GM19193 (cell line): ENCODE results near the gene GSPT1.

Source experiments
- POLR2A ChIP-seq: IDR thresholded peaks from 4 replicates; pipeline ENCODE4 v1.6.1; 2011; ENCODE audit not compliant: insufficient read depth, insufficient read length; ENCODE audit errors: extremely low read depth

GSPT1 gene

DNA sequence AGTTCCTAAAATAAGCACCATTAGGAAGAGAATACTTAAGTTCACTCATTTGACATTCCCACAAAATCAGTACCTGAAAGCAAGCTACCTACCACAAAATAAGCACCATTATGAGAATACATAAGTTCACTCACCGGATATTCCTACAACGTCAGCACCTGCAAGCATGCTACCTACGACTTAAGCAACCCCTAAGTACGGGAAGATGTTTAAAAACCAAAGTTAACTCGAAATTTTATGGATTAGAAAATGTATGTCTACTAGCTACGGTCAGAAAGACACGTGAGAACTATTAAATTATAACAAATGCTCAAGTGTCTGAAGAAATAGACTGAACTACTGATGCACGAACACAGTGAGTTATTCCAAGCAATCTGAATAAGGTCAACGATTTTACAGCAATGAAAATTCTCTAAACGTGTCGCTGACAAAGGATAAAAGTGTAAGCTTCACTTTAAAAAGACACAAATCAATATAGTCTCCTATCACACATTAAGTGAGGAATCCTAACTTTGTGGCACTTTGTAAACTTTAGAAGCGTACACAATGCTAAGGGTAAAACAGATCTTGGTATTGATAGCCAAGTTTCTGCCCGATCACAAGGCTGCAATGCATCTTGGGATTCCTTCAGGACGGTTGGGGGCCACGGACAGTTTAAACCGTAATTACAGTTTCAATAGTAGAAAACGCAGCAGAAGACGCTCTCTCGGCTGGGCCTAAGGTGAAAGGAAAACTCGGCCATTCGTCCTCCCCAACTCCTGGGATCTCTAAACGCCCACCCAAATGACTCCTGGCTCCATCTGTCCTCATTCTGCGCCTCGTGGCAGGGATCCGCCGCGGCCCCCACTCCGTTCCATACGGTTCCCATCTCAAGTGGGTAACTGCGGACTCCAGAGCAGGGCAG is 1.3 kb downstream of the GSPT1 start:
- TF ChIP-seq POLR2A = no peak

DNA sequence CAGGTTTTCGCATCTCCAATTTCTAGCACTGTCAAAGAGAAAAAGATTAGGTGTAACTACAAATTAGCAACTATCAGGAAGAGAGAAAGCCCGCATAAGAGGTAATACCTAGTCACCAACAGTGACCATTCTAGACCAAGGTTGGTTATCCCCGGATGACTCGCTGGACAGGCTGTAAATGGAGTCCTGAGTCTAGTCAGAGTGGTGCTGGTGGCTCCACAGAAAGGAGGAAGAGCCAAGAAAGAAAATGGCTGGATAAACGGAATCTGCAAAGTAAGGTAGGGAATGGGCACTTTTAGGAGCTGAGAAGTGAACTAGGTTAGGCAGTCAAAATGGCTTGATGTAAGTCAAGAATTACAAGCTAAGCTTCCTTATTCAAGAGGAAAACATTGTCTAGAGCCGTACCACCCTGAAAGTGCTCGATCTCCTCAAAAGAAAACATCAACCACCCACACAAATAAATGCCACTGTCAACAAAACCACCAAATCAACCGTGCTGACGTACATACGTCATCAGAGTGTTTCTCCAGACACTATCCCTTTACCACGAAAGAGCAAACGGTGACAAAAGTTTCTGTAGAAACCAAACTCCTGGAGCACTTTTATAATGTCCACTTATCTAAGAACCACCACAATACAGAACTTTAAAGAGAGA is 2.2 kb downstream of the GSPT1 start:
- TF ChIP-seq POLR2A = no peak

DNA sequence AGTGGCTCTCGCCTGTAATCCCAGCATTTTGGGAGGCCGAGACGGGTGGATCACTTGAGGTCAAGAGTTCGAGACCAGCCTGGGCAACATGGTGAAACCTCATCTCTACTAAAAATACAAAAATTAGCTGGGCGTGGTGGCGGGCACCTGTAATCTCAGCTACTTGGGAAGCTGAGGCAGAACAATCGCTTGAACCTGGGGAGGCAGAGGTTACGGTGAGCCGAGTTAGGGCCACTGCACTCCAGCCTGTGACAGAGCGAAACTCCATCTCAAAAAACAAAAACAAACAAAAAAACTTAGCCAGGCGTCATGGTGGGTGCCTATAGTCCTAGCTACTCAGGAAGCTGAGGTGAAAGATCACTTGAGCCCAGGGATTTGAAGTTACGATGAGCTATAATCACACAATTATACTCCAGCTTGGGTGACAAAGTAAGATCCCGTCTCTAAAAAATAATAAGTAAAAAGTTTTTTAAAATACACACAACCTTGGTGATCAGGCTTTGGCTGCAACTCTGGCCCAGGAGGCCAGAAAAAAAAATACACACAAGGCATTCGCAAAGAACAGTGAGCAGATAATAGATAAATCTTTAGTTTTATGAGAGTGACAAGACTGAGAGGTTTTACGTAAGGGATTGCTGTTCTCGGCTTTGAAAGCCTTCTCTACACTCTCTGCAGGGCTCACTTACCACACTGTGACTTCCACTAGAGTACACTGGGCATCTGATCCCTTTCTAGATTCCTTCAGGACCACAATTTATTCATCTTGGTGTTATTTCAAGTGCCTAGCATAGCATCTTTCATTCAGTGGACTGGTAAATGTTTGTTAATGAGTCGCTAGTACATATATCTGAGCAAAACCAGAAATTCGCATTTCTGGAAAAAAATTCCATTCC is 5.9 kb downstream of the GSPT1 start:
- TF ChIP-seq POLR2A = no peak

DNA sequence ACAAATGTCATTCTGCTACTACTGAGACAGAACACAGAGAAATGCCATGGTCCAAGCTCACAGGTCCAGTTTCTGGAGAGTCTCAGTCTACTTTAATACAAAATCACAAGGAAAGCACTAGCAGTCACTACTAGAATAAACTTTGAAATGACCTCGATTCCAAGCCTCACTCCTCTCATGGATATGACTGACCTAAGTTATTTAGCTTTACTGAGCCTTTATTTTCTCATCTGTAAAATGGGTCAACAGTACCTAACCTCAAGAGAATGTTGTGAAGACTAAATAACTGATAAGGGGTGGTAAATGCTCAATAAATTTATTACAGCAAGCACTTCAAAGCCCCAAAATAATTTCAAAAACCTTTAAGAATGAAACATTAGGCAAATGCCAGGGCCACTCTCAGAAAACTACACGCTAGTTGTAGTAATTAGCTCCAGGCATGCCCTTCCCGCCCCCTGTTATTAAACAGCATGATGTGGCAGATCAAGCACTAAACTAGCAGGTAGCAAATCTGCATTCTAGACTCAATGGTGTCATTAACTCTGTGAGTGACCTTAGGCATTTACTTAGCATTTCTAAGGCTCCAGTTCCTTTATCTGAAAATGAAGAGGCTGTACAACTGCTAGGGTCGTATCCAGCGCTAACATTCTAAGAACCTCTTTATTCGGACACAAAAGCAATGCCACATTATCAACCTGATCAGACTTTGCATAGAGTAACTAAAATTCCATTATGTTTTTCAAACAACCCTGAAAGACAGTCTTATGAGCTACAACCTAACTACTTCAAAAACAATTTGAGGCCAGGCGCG is 8.4 kb downstream of the GSPT1 start:
- TF ChIP-seq POLR2A = no peak

DNA sequence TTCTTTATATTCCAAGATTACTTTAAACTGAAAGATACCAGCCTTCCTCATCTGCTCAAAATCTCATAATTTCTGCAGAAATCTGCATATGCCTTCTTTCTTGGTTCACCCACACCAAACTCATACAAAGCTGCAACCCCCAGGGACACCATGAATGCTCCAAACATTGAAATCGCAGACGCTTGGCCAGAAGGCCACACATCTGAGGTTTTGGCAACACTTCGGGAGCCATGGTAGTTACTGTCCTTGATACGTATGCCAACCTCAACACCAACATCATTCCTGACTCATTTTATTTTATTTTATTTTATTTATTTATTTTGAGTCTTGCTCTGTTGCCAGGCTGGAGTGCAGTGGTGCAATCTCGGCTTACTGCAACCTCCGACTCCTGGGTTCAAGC is 11.8 kb downstream of the GSPT1 start:
- no peak for TF ChIP-seq POLR2A

GRCh38 chr16:11901091-11901490 is 14.7 kb downstream of the GSPT1 start:
- no peak for TF ChIP-seq POLR2A

DNA sequence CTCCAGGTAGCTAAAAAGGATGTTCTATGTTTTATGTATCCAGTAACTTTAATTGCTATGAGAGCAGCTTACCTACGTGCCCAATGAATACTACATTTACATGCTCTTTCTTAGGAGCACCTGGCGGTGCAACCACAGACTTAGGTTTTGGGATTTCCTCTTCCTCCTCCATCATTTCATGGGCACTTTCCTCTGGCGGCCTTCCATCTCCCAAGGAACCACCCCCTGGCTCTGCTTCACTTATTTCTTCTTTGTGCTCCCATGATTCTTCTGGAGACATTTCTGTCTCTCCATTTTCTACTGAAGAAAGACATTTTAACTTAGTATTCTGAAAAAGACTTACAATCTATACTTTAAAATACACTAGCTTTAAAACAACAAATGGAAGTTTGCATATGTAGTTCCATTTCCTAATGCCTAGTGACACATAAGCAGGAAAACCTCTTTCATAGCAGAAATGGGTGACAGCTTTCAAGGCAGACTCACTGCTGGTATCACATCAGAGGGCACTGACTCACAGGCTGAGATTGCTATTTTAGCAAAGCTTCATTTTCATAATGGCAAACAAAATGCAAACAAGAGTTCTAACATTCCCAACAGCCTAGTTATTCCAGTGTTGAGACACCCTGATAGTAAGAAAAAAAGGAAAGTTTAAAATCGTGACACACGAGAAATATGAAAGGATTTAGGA is 19.1 kb downstream of the GSPT1 start:
- no peak for TF ChIP-seq POLR2A

- TF ChIP-seq POLR2A = no peak
Measured at GRCh38 chr16:11893571-11893970, 22.2 kb downstream of the GSPT1 start.

DNA sequence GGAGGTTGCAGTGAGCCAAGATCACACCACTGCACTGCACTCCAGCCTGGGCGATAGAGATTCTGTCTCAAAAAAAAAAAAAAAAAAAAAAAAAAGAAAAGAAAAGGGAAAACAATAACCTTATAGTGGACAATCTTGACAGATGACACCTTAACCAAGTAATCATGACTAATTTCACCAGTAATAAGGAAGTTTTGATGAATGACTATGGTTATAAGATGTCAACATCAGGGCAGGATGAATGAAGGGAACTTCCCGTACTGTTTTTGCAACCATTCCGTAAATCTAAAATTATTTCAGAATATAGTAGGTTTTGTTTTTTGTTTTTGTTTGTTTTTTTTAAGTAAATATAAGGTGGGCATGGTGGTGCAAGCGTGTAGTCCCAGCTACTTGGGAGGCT is 23.0 kb downstream of the GSPT1 start:
- TF ChIP-seq POLR2A = no peak

DNA sequence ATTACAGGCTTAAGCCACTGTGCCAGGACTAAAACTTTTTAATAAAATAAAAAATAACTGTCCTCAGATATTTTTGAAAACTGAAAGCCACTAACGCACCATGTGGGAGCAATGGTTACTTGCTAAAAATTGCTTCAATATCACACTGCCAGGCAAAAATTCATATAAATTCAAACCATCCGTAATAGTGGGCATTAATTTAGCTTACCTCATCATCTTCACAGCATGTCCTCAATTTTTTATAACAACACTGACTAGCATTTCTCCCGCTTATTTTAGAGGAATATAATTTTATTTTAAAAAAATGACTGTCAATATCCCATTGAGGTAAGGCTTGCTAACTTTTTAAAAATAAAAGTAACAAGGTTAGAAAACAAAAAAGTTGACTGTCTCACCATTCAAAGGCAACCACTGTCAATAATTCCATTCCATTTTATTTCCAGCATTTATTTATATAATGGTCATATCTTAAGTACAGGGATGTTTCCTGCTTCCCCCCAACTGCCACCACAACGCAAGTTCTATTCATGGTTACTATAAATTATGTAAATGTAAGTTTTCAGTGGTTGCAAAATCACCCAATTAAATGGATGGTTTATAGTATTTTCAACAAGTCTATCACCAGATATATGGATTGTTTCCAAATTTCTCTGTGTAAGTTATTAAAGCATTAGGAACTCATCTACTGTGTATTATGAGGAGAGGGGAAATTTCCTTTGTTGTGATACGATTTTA is 25.4 kb downstream of the GSPT1 start:
- no peak for TF ChIP-seq POLR2A

- TF ChIP-seq POLR2A = no peak
Measured at GRCh38 chr16:11886881-11887280, 28.9 kb downstream of the GSPT1 start.

DNA sequence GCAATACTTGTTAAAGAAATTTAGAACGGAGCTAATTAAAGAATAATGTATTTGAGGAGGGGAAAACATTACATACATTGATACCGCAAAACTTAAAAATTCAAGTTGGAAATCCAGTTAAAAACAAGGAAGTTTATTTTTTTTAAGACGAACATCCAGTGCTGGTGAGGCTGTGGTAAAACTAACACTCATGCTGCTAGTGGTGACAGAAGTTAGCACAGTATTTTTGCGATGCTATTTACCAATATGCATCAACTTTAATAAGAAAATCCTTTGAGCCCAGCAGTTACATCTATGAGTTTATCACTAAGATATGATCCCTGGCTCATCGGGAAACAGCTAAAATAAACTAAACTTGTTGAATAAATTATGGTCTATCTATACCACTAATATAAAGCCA is 31.7 kb downstream of the GSPT1 start:
- TF ChIP-seq POLR2A = no peak

DNA sequence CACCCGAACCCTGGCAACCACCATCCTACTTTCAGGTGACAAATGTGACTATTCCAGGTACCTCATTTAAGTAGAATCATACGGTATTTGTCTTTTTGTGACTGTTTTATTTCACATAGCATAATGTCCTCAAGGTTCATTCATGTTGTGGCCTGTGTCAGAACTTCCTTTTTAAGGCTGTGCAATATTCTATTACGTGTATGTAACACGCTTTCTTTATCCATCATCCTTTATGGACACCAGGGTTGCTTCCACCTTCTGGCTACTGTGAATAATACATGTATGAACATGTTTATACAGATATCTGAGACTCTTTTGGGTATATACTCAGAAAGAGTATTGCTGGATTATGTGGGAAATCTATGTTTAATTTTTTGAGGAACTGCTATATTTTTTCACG is 35.7 kb downstream of the GSPT1 start:
- no peak for TF ChIP-seq POLR2A
